ENCODE measurements around the gene ALDH1A1.

- TF ChIP-seq EZH2 (IDR thresholded peaks at IDR 0.05; ENCODE audit: low read length, unreplicated experiment) (no peak), EZH2phosphoT487 (IDR thresholded peaks at IDR 0.05; ENCODE audit: borderline replicate concordance, low read length) (no peak)
These were observed 29.4 kb upstream of the ALDH1A1 start for GRCh38 chr9:72982146-72982799.

Data from PC-3 (cell line).